Body of pancreas (tissue), 2 donors: Measurements from ENCODE around the gene BAZ2B. TPM values are rescaled to one million over a fixed set of nuclear protein-coding genes. Genes with fewer than 3 reads are reported as not detected.

Source experiments
- small RNA-seq: library from RNA; depleted of rRNA; stranded (forward); fragments of <200 nt; gene quantifications from one replicate; pipeline ENCODE3, GENCODE V24; 2016
- total RNA-seq, 2 donors: library from RNA; depleted of rRNA; stranded (reverse); fragments of >200 nt; gene quantifications; one replicate each; pipeline ENCODE4 v1.1.0, GENCODE V29; 2016

Gene BAZ2B
- total RNA-seq, 2 donors from 2014 or later: 62.5 to 104 TPM

Small RNA genes within 50 kb of the gene (small RNA-seq; reads per million reads assigned to genes)
- not detected for gene RF00019

Other genes with a start within 250 kb of the BAZ2B start
- gene MARCHF7, start 96.0 kb upstream of the BAZ2B start, total RNA-seq: 10 to 100 TPM; 36.6 to 36.9 TPM
- gene CD302, start 181.7 kb upstream of the BAZ2B start, total RNA-seq: 10 to 100 TPM; 30.0 to 31.1 TPM